ENCODE results near the gene MUCL3. TPM values are rescaled to one million over a fixed set of nuclear protein-coding genes. Genes with fewer than 3 reads are reported as not detected.
A peak's percentile ranks its signal among the peaks of the same experiment; 100 is the strongest.

Gene MUCL3
- total RNA-seq, 3 donors from 2014 or later: not detected

DNA sequence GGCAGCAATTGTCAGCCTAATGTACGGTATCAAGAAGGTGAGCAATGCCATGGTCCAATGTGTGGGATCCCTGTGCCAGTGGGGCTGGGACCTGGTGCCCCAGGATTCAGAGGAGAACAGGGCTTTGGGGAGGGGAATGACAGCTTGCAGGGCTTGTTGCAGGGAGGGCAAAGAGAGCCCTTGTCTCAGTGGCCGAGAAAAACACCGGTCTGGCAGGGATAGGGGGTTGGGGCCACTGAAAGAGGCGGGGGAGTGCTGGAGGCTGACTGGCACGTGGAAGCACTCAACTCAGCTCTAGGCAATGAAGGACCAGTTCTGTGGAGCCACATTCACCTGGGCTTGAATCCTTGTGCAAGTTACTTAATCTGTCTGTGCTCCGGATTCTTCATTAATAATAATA lies 3.5 kb upstream of the MUCL3 start:
- Histone ChIP-seq H3K4me3 (no peak overlapping the region), H3K27ac (no peak overlapping the region)

DNA sequence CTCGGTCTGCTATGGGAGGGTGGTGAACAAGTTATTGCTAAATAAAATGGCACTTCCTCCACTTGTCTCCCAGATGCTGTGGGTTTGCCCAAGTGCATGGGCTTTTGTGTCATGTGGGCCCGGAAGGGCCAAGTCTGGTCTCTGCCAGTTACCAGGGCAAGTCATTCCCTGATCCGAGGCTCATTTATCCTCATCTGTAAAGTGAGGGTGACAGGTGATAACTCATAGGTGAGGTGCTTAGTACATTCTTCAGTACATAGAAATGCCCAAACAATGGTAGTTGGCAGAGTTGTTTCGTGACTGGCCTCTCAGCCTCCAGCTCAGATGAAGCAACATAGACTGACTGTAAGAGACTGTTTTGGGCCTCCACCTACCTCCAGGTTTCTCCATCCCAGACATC lies 2.0 kb upstream of the MUCL3 start:
- intact Hi-C loops (cut with DNase I; ENCODE audit: low total_unique reads): no loop called here
- Histone ChIP-seq H3K27me3 (no peaks in the 10 kb centered on the region), H3K27ac (no peak overlapping the region), H3K4me3 (no peak overlapping the region), H3K4me1 (no peaks in the 10 kb centered on the region), H3K36me3 (no peaks in the 10 kb centered on the region), H3K9me3 (no peaks in the 10 kb centered on the region)
- no peak for DNase-seq (ENCODE audit: low spot score in 2 of 2)
- TF ChIP-seq POLR2A (IDR thresholded peaks at IDR 0.05): no peak
- TF ChIP-seq, protein P1, sequence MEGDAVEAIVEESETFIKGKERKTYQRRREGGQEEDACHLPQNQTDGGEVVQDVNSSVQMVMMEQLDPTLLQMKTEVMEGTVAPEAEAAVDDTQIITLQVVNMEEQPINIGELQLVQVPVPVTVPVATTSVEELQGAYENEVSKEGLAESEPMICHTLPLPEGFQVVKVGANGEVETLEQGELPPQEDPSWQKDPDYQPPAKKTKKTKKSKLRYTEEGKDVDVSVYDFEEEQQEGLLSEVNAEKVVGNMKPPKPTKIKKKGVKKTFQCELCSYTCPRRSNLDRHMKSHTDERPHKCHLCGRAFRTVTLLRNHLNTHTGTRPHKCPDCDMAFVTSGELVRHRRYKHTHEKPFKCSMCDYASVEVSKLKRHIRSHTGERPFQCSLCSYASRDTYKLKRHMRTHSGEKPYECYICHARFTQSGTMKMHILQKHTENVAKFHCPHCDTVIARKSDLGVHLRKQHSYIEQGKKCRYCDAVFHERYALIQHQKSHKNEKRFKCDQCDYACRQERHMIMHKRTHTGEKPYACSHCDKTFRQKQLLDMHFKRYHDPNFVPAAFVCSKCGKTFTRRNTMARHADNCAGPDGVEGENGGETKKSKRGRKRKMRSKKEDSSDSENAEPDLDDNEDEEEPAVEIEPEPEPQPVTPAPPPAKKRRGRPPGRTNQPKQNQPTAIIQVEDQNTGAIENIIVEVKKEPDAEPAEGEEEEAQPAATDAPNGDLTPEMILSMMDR (IDR thresholded peaks at IDR 0.05): no peak
- TF ChIP-seq POLR2AphosphoS5 (IDR thresholded peaks at IDR 0.05): no peak

More for the DNA sequence above, 3.5 kb upstream of the MUCL3 start:
- no peaks in the 10 kb centered on the region for H3K9me3 ChIP-seq
- no peaks in the 10 kb centered on the region for H3K36me3 ChIP-seq
- intact Hi-C loops (cut with DNase I; ENCODE audit: low total_unique reads): no loop called here
- no peaks in the 10 kb centered on the region for H3K4me1 ChIP-seq
- H3K27me3 ChIP-seq: no peaks in the 10 kb centered on the region
- TF ChIP-seq POLR2A (IDR thresholded peaks at IDR 0.05) (no peak), POLR2AphosphoS5 (IDR thresholded peaks at IDR 0.05) (no peak)
- no peak for DNase-seq (ENCODE audit: low spot score in 2 of 2)

- TF ChIP-seq POLR2A (IDR thresholded peaks at IDR 0.05) (no peak), POLR2AphosphoS5 (IDR thresholded peaks at IDR 0.05) (no peak)
- TF ChIP-seq, protein P1 (IDR thresholded peaks at IDR 0.05): no peak
- no peak for DNase-seq (ENCODE audit: low spot score in 2 of 2)
- Histone ChIP-seq H3K9me3 (no peaks in the 10 kb centered on the region), H3K27me3 (no peaks in the 10 kb centered on the region), H3K36me3 (no peaks in the 10 kb centered on the region), H3K4me1 (no peaks in the 10 kb centered on the region), H3K4me3 (no peak overlapping the region), H3K27ac (no peak overlapping the region)
- intact Hi-C loops (cut with DNase I; ENCODE audit: low total_unique reads): no loop called here
Measured at GRCh38 chr6:30939473-30939872, 1.3 kb upstream of the MUCL3 start.

- no peaks in the 10 kb centered on the region for H3K27me3 ChIP-seq
- H3K9me3 ChIP-seq: no peaks in the 10 kb centered on the region
- no peaks in the 10 kb centered on the region for H3K36me3 ChIP-seq
- intact Hi-C loops (cut with DNase I; ENCODE audit: low total_unique reads): no loop called here
- no peak overlapping the region for H3K27ac ChIP-seq
- no peak for TF ChIP-seq POLR2A (IDR thresholded peaks at IDR 0.05)
- TF ChIP-seq, protein P1 (IDR thresholded peaks at IDR 0.05): peak in 2 of 3 donors; percentile 48 to 50
- TF ChIP-seq POLR2AphosphoS5 (IDR thresholded peaks at IDR 0.05): no peak
- H3K4me1 ChIP-seq: no peaks in the 10 kb centered on the region
- DNase-seq (ENCODE audit: low spot score in 2 of 2): peak; percentile 72 to 73
- no peak overlapping the region for H3K4me3 ChIP-seq
Measured at GRCh38 chr6:30942338-30943060, 1.7 kb downstream of the MUCL3 start.

GRCh38 chr6:30944051-30944450 lies 3.3 kb downstream of the MUCL3 start:
- no peak overlapping the region for H3K4me3 ChIP-seq
- H3K4me1 ChIP-seq: no peaks in the 10 kb centered on the region
- H3K27me3 ChIP-seq: no peaks in the 10 kb centered on the region
- intact Hi-C loops (cut with DNase I; ENCODE audit: low total_unique reads): no loop called here
- no peaks in the 10 kb centered on the region for H3K36me3 ChIP-seq
- DNase-seq (ENCODE audit: low spot score in 2 of 2): no peak
- no peaks in the 10 kb centered on the region for H3K9me3 ChIP-seq
- H3K27ac ChIP-seq: no peak overlapping the region
- TF ChIP-seq, protein P1 (IDR thresholded peaks at IDR 0.05): no peak
- TF ChIP-seq POLR2AphosphoS5 (IDR thresholded peaks at IDR 0.05) (no peak), POLR2A (IDR thresholded peaks at IDR 0.05) (no peak)

All from breast epithelium (tissue), 4 donors.